NCI-H69 (cell line): ENCODE results near the gene LCTL.
"Not testable (repeated sequence)": the region's sequence is repeated elsewhere in the genome, so short reads cannot be mapped to it uniquely, and the experiment has no call there.

Experiments
- DNase-seq: peaks from one replicate; lab custom pipeline; 2025; lab: John Stamatoyannopoulos, UW

Gene LCTL

DNA sequence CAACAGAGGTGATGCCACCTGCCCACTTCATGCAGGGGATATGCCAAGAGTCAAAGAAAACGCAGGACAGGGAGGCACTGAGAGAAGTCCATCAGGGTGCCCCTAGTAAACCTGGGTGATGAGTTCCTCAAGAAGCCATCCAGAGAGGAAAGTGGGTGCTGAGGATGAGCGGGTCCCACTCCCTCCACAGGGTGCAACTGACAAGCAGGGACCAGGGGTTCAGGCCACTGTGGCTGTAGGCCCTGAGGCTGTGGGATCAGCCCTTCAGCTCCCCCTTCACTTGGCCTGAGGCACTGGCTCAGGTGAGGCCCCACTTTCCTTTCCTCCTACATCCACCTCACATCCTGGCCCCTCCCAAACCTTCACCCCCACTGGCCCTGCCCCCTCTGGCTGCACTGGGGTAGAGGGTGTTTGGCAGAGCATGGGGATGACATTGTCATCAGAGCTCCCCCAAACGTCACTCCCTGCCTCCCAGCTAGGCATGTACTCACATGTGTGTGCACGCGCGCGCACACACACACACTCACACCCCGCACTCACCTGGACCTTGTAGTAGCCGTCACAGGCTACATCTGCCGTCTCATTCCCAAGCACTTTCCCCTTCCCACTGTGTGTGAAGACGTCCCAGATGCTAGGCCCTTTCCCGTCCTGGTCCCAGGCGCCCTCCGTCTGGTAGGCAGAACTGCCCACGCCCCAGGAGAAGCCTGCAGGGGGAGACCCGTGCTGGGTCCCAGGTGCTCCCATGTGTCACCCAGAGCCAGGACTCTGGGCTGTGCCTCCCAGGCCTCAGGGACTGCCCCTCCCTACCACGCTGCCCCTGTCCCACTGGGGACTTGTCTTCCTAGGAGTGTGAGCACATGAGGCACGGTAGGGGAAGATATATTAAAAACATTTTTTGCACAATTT, 1.4 kb downstream of the LCTL start:
- DNase-seq, result no peak

DNA sequence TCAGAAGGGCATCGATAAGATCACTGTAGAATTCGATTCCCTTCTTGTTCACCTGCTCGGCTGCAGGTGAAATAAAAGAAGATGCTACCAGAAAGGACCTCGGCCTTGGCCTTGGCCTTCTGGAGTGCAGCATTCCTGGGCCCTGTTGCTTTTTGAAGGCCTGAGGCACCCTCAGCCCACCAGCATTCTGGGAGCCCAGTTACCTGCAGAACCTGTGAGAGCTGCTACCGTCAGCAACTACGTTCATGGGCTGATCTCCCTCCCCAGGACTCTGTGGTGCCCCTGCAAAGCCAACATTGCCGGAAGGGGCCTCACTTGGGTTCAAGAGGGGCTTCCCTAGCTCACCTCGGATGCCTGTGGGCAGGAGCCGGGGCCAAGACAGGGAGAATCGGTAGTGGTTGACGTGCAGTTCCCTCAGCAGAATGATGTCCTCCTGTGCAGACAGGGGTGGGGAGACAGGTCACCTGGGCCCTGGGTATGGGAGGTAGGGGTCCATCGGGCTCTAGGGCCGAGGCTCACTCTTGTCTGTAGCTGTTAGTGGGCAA, 2.2 kb downstream of the LCTL start:
- DNase-seq, result no peak

DNA sequence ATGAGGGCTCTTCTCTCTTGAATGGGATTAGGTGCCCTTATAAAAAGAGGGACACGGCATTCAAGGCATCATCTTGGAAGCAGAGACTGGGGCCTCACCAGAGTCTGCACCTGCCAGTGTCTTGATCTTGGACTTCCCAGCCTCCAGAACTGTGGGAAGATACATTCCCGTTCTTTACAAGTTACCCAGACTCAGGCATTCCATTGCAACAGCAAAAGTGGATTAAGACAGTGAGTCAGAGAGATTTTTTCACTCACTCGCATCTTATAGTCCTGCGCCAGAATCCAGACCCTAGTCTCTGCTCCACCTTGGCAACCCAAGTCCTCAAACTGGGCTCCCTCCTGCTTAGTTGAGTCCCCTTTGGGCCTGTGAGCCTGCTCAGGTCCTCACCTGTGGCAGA, 2.7 kb downstream of the LCTL start:
- DNase-seq, result no peak

DNA sequence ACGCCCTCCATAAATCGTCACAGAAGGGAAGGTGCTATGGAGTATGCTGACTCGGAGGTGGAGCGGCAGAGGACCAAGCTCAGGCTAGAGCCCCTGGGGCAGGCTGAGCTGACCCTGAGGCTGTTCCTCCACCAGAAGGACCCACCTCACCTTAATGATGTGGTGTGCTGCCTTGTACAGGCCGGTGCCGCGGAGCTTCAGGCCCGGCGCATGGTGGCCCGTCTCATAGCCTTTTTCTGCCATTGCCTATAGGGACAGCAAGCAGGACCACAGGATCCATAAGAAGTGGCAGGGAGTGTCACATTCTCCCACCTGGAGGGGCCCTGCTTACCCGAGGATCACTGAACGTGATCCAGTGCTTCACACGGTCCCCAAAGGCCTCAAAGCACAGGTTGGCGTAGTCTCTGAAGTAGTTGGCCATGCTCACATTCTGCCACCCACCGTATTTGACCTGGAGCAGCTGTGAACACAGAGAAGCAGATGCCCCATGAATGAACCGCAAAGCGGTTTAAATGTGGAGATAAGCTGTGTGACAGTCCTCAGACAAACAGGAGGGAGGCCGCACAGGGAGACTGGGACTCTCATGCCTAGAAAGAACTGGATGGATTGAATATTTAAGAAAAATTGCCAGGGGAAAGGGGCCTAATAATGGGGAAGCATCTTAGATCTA, 4.8 kb downstream of the LCTL start:
- no peak for DNase-seq

DNA sequence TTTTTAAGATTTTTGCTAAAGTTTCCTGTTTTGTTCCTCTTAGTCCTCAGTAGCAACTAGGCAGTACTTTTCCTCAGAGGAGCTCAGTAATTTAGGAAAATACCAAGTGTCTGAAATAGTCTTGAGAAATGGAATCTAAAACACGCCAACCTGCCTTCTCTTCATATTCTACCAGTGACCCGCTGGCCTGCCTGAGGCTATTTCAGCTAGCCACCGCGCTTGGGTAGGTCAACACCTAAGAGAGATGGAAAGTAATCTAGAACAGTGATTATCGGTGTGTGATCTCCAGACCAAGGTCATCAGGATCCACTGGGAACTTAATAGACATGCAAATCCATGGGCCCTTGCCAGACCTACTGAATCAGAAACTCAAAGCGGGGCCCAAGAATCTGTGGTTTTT, 7.5 kb downstream of the LCTL start:
- no peak for DNase-seq

DNA sequence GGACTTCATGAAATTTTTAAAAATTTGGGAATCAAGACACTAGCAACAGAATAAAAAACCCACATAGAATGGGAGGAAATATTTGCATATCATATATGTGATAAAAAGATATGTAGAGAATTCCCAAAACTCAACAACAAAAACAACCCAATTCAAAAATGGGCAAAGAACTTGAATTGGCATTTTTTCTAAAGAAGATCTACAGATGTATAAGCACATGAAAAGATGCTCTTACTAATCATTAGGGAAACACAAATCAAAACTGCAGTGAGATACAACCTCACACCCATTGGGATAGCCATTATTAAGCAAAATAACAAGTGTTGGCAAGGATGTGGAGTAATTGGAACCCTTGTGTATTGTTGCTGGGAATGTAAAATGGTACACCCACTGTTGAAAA, 10.1 kb downstream of the LCTL start:
- DNase-seq, result no peak

DNA sequence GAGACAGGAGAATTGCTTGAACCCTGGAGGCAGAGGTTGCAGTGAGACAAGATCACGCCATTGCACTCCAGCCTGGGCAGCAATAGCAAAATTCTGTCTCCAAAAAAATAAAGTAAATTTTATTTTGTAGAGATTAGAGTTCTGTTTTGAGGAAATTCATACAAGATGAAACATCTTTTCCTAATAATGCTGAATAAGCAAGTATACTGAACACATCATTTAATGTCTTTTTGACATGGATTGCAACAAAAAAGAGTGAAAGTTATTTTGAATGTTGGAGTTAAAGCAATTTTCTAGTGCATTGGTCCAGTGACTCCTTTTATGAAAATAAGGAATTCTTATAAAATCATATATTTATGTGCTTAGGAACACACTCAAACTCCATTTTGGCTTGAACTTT, 20.5 kb downstream of the LCTL start:
- DNase-seq, result no peak

DNA sequence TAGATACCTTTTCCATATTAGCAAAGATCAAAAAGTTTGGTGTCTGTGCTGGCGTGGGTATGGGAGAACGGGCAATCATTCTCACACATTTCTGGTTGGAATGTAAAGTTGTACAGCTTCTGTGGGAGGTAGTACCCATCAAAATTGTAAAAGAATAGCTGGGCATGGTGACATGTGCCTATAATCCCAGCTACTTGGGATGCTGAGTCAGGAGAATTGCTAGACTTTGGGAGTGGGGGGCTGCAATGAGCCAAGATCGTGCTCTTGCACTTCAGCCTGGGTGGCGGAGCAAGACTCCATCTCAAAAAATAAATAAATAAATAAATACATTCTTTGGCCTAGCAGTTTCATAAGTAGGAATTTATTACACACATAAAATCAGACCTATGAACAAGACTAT, 22.9 kb downstream of the LCTL start:
- no peak for DNase-seq

DNA sequence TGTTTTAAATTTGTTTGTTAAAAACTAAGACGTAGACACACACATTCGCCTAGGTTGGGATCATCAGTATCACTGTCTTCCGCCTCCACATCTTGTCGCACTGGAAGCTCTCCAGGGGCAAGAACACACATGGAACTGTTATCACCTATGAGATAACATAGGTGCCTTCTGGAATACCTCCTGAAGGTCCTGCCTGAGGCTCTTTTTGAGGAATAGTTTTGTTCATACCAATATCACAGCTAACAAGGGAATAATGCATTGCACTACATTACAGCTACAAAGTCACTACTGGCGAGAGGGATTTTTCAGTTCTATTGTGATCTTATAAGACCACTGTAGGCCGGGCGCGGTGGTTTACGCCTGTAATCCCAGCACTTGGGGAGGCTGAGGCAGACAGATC, 30.7 kb downstream of the LCTL start:
- DNase-seq, result no peak

DNA sequence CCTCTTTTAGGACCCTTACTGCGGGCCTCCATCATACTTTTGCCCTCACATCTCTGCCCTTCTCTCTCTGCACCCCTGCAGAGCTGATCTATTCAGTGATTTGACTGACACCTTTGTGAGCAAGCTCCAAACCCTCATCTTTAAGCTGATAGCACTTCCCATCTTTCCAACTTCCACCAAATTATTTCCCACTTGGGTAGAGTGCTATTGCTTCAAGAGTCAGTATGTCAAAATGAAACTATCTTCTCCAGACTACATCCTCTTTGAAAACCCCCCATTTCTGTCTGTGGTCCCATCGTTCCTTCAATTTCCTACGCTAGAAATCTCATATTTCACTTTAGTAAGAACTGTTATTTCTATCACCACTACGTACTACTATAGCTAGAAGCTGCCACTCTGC, 41.0 kb downstream of the LCTL start:
- DNase-seq, result no peak

DNA sequence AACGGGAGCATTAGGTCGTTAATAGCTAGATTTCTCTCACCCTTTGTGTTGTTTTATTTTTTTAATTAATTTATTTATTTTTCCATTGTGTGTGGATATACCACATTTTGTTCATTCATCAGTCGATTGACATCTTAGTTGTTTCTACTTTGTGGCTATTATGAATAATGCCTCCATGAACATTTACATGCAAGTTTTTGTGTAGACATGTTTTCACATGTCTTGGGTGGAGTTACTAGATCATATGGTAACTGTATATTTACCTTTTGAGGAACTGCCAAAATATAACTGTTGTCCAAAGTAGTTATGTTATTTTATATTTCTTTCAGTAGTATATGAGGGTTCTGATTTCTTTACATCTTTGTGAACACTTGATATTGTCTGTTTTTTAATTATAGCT, 41.9 kb downstream of the LCTL start:
- DNase-seq, result no peak

DNA sequence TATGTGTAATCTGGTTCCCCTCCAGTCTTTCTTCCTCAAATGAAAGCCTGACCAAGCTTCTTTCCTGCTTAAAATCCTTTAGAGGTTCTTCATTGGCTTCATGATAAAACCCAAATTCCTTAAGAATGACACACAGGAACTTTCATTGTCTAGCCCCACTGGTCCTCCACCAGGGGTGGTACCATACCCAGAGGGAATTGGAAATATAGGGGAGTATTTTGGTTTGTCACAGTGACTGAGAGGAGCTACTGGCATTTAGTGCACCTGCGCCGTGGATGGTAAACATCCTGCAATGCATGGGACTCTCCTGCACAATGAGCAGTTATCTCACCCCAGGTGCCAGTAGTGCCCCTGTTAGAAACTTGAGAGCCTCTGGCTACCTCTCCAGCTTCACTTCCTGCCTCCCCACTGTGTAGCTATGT, 49.9 kb downstream of the LCTL start:
- peak; percentile 14 for DNase-seq

DNA sequence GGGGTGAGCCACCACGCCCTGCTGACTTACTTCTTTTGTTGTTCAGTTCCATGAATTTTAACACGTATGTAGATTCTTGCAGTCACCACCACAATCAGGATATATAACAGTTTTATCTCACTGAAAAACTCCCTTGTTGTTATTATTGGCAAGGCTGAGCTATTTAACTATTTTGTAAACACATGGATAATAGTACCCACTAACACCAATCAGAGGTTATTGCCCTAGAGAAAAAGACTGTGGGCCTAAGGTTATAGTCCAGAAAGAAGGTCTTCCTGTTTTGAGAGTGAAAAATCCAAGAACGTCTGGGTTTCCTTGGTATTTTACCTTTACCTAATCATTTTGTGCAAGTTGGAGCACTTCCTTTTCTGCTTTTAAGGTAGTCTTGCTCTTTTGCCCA, 51.2 kb downstream of the LCTL start:
- no peak for DNase-seq

DNA sequence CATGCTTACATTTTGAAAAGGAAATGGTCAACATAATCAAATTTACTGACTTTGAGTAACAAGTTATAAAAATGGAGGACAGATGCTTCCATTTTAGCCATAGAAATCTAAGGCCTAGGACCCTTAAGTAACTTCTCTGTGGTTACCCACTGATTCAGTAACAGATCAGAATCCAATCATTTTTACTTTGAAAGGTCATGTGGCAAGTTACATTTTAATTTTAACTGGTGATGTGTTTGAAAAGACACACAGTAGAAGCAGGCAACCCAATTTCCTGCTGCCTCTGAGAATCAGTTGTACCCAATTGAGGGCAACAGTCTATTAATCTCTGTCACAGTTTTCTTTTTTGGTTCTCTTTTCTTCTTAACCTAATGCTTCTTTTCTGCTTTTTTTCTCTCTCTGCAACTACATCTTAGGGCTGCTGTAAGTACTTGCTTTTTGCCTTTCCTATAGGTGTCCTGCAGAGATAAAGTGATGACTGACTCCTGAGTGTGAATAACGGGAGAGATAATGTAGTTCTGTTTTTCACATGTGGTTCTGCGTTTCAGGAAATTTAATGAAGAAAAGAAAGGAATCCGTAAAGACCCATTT, 57.4 kb downstream of the LCTL start:
- DNase-seq, result no peak

DNA sequence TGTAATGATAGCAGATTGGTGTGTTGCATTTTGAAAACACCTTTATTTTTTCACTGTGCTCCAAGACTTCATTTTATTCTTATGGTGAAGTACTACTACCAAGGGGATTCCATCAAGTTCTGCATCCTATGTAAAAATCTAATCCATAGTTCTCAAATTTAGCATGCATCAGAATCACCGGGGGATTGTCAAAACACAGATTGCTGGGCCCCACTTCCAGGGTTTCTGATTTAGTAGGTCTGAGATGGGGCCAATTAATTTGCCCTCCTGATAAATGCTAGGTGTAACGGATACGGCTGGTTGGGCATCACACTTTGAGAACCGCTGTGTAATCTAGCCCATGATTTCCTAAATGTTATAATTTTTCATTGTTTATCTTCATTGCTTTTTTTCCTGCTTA, 60.0 kb downstream of the LCTL start:
- DNase-seq, result peak; percentile 30

DNA sequence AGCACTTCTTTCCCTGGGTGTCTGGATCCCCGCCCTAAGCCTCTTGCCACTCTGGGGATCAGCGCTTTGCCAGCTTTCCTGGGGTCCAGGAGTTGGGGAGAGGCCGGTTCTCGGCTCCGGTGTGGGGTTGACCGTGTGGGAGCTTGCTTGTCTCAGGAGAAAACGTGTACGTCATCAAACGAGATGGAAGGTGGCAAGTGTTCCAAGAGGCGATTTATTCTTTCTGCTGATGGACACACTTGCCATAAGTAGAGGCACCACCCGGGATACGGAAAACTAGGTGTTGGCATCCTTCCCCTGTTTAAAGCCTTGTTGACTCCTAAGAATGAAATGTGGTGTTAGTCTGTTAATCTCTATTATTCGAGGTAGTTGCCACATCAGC, 60.4 kb downstream of the LCTL start:
- DNase-seq, result no peak

DNA sequence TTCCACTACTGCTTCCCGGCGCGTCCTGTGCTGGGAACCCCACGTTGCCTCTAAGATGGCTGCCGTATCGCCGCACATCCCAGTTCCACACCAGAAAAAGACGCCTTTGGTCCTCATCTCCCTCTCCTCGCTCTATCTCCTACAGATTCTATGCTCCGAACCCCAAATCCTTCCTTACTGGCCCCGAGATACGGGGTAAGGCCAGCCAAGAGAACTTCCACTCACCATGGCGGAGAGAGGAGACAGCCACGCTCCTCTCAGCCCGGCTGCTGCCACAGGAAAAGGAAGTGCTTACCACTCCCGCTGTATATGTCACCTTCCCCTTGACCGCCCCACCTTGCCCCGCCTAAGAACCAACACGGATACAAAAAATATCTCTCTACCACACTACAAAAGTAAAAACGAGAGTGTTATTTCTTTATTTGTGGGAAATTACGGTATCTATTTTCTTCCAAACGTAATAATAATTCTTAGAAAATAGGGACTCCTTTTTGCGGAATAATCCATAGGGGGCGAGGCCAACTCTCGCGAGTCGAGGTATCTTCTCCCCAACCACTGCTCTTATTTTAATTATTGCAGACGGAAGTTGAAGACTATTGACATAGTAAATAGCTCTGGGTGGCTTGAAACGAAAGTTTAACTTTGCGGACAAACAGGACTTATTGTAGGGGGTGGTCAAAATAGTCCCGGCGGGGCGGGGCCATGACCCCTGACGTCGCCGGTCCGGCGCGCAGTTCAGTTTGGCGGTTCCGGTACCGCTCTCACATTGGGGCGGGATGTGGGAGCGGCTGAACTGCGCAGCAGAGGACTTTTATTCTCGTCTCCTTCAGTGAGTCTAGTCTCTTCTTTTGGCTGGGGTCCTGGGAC, 61.0 kb downstream of the LCTL start, which contains the start of the genes RPL4 and ZWILCH:
Gene RPL4 (minus strand): TSS at position 293 of the 867 bp plus-strand sequence. CDS start 65 bp downstream, at position 228.
Gene ZWILCH (plus strand): TSS at position 764 of the 867 bp plus-strand sequence. CDS start 13 bp downstream, at position 777.
- peak; percentile 87 for DNase-seq

DNA sequence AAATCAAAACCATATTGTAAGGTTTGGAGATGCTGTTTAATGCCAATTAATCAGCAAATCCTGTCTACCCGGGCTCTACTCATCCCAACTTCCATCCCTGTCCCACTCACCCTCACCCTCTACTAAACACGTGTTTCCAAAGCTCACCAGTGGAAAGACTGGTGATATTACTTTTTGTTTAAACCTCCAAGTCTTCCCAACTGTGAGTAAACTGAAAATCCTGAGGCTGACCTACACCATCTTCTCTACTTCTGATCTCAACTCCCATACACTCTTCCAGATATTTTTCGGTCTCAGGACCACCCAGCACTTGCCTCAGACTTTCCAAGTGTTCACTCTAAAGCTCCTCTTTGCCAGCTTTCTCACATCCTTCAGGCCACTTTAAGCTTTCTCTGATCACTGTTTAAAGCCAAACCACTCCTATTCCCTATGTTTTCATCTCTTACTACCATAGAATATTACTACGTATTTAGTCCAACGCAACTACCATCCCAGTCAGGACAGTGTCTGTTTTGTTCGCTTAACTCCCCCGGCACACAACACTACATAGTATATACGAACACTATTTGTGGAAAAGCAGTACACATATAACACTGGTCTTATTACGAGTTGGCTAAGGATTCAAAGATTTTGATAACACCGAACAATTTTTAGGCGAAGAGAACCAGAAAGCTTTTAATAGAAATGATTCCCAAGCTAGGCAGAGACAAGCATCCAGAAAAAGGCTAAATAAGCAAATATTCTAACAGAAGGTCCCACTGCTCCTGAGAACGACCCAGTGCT, 61.8 kb downstream of the LCTL start:
- no peak for DNase-seq

DNA sequence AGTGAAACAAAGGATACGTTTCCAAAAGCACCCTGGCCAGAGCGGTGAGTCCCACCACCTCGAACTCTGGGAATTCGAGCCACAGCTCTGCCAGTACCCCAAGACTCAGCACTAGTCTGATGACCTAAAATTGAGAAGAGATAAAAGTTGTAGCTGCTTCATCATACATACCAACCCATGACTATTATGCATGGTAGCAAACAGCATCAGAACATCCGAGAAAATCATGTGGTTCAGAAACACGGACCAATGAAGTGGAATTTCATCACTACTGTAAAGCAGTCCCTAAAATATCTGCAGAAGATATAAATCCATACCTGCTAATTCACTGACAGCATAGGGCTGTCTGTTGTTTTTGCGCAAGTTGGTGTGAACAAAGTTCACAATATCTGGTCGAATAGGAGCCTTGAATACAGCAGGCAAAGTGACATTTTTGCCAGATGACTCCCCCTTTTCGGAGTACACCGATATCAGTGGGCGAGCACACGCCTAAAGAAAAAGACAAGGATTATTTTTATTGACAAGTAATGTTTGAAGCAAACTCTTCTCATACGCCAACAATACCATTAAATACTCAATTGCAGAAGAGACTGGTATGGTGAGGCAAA, 62.7 kb downstream of the LCTL start:
- not testable (repeated sequence) for DNase-seq

DNA sequence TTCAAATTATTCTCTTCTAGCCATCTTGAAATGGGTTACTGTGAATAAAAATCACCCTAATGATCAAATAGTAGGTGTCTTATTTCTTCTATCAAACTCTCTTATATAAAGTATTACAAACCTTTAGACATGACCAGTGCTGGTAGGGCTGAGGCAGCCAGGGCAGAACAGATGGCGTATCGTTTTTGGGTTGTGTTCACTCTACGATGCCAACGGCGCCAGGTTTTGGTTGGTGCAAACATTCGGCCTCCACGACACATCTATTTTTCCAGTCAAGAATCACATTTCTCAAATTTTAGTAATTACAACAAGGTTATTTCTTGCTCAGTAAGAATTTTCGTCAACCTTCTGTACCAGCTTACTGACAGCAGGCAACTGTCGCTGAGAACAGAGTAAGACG, 63.3 kb downstream of the LCTL start:
- no peak for DNase-seq
